K562 (cell line): Measurements from ENCODE around the gene DCAF17. TPM values are rescaled to one million over a fixed set of nuclear protein-coding genes. Genes with fewer than 3 reads are reported as not detected.
A peak's percentile ranks its signal among the peaks of the same experiment; 100 is the strongest.

ENCODE experiments used
- ARNT ChIP-seq, 2 experiments: fragments of 450-650 bp; IDR thresholded peaks; 2 replicates each; pipeline ENCODE4 v1.6.1; 2016; ENCODE audit warnings: mild to moderate bottlenecking in 1 of 2
- ATF6 ChIP-seq: sonication (generic); formaldehyde crosslinking; IDR thresholded peaks from 2 replicates; pipeline ENCODE4 v1.4.0; 2020; ENCODE audit warnings: mild to moderate bottlenecking, missing genetic modification reagents
- BCOR ChIP-seq: fragments of 450-650 bp; IDR thresholded peaks from 2 replicates; pipeline ENCODE4 v1.6.1; 2016
- CC2D1A ChIP-seq: fragments of 450-650 bp; IDR thresholded peaks from 2 replicates; pipeline ENCODE4 v1.6.1; 2017; ENCODE audit warnings: mild to moderate bottlenecking
- CREB3 ChIP-seq: fragments of 450-650 bp; conservative IDR thresholded peaks from 2 replicates; pipeline ENCODE4 v1.6.1; 2016; ENCODE audit warnings: missing genetic modification characterization, low read depth, mild to moderate bottlenecking, missing compliant biosample characterization, moderate library complexity
- GATAD2A ChIP-seq: fragments of 450-650 bp; IDR thresholded peaks from 2 replicates; pipeline ENCODE4 v1.6.1; 2017
- MYNN ChIP-seq, 2 experiments: sonication (generic); formaldehyde crosslinking in 1 of 2; IDR thresholded peaks; 2 replicates each; pipeline versions ENCODE4 v1.5.0 to v1.6.1; 2016 to 2020; ENCODE audit warnings: antibody characterized with exemption in 1 of 2, missing genetic modification reagents in 1 of 2
- NUFIP1 ChIP-seq: fragments of 450-650 bp; IDR thresholded peaks from 2 replicates; pipeline ENCODE4 v1.6.1; 2018; ENCODE audit not compliant: partially characterized antibody
- POLR2B ChIP-seq: fragments of 450-650 bp; IDR thresholded peaks from 2 replicates; pipeline ENCODE4 v1.6.1; 2018; ENCODE audit warnings: low read depth; ENCODE audit not compliant: partially characterized antibody
- PPARD ChIP-seq: fragments of 250-450 bp; sonication (Bioruptor Pico); IDR thresholded peaks from 2 replicates; pipeline ENCODE4 v1.8.0; 2022; ENCODE audit warnings: inconsistent platforms, mild to moderate bottlenecking, moderate library complexity
- RNF2 ChIP-seq: sonication (generic); IDR thresholded peaks from 2 replicates; pipeline ENCODE4 v1.6.1; 2016
- THAP7 ChIP-seq: fragments of 250-450 bp; sonication (Bioruptor Pico); IDR thresholded peaks from 2 replicates; pipeline ENCODE4 v1.5.0; 2021
- TSHZ1 ChIP-seq: fragments of 250-450 bp; sonication (Bioruptor Pico); IDR thresholded peaks from 2 replicates; pipeline ENCODE4 v1.4.0; 2020; ENCODE audit warnings: mild to moderate bottlenecking, moderate library complexity
- ZNF212 ChIP-seq: fragments of 450-650 bp; formaldehyde crosslinking; IDR thresholded peaks from 2 replicates; pipeline ENCODE4 v1.4.0; 2020; ENCODE audit warnings: mild to moderate bottlenecking
- ZNF23 ChIP-seq: fragments of 250-450 bp; sonication (Bioruptor Pico); IDR thresholded peaks from 2 replicates; pipeline ENCODE4 v1.4.0; 2020; ENCODE audit warnings: mild to moderate bottlenecking
- ZNF609 ChIP-seq: sonication (generic); formaldehyde crosslinking; IDR thresholded peaks from 2 replicates; pipeline ENCODE4 v1.8.1; 2023; ENCODE audit warnings: missing genetic modification reagents, mild to moderate bottlenecking, borderline replicate concordance
- polyA plus RNA-seq, 8 experiments: library from polyadenylated mRNA; depleted of rRNA in 4 of 8; stranded (reverse) in 5 of 8; unstranded in 3 of 8; fragments of >200 nt; fragmentation: Nextera tagmentation in 2 of 8; fragmentation: Illumina TruSeq in 1 of 8; extraction: Ambion mirVana in 2 of 8; extraction: Trizol in 1 of 8; gene quantifications; 2 replicates each; pipeline versions ENCODE4 v1.2.1 to v1.2.3, GENCODE V29; 2011 to 2014; ENCODE audit warnings: inconsistent platforms in 1 of 8, missing spikeins in 1 of 8
- total RNA-seq, 7 experiments: library from RNA; depleted of rRNA in 6 of 7; stranded (reverse); fragments of >200 nt in 6 of 7; fragmentation: Illumina TruSeq in 2 of 7; extraction: Trizol in 2 of 7; gene quantifications; 2 replicates each; pipeline versions ENCODE4 v1.2.1 to v1.2.3, GENCODE V29; 2011 to 2021; ENCODE audit warnings: low replicate concordance in 1 of 7

Gene DCAF17
- total and polyA plus RNA-seq, 9 of the 15 experiments (the other 6 are each of a cell fraction or from before 2014, with no cell fraction given) = 10.0 to 38.5 (median 27.1) TPM

- peak in 1 of 2 experiments; percentile 11; a peak in 1 of 4 replicates for TF ChIP-seq ARNT (IDR thresholded peaks at IDR 0.05)
- TF ChIP-seq ZNF212 = no peak
- no peak for TF ChIP-seq TSHZ1 (CRISPR knock-in tag)
- no peak for TF ChIP-seq ZNF609 (CRISPR knock-in tag)
- 0 out of 2 replicates have a peak, but pooled peaks have one; percentile 67 for TF ChIP-seq ZNF23 (CRISPR knock-in tag)
- no peak for TF ChIP-seq PPARD (CRISPR knock-in tag)
- peak; percentile 47 for TF ChIP-seq RNF2
- TF ChIP-seq THAP7 (CRISPR knock-in tag) = 0 out of 2 replicates have a peak, but pooled peaks have one; percentile 66
- TF ChIP-seq MYNN (IDR thresholded peaks at IDR 0.05) = no peak
- no peak for TF ChIP-seq MYNN (CRISPR knock-in tag; IDR thresholded peaks at IDR 0.05)
- TF ChIP-seq GATAD2A = no peak; the same call in 1 of the 2 replicates
- peak; percentile 79 for TF ChIP-seq CREB3 (tag)
- TF ChIP-seq NUFIP1 = no peak
- TF ChIP-seq BCOR = 0 out of 2 replicates have a peak, but pooled peaks have one; percentile 6
- no peak for TF ChIP-seq ATF6
- TF ChIP-seq POLR2B = peak; percentile 81
- 0 out of 2 replicates have a peak, but pooled peaks have one; percentile 10 for TF ChIP-seq CC2D1A
Observed at GRCh38 chr2:171522052-171522787, 88.2 kb downstream of the DCAF17 start, which contains the start of gene CYBRD1 (continued).
